Measurements from ENCODE around the gene ZNF598.

ZNF598 gene

DNA sequence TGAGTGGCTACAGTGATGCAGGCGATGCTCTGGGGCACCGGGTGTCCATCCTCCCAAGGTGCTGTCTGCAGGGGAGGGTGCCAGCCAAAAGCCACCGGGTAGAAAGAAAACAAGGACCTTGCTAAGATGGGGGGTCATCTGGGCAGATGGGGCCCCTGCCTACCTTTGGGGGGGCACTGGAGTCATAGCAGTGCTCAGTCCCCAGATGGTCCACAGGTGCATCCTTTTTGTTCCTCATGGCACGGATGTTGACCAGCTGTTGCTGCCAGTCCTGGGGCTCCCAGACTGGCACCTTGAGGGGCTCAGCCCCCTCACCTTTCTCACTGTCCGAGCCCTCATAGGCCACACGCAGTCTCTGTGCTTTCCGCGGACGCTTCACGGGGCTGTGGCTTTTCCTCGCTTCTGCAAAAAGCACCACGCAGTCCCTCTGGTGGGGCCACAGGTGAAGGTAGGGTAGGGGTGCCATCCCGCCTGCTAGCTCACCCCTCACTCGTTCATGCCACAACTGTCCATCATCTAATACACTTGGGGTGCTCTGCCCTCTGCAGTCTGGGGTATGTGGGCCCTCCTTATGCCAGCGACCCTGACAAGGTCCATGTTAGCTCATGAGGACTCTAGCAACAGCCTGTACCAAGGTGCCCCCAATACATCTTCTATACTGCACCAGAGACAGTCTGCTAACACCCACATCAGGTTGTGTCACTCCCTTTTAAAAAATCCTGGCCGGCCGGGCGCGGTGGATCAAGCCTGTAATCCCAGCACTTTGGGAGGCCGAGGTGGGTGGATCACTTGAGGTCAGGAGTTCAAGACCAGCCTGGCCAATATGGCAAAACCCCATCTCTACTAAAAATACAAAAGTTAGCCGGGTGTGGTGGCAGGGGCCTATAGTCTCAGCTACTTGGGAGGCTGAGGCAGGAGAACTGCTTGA is 36.6 kb upstream of the ZNF598 start:
- in situ Hi-C loops (cut with HindIII; ENCODE audit: low sequenced_read_pairs) = no loop called here
- no peak overlapping the region for H3K4me3 ChIP-seq (ENCODE audit: low read depth, low read length)
- TF ChIP-seq, protein P1, sequence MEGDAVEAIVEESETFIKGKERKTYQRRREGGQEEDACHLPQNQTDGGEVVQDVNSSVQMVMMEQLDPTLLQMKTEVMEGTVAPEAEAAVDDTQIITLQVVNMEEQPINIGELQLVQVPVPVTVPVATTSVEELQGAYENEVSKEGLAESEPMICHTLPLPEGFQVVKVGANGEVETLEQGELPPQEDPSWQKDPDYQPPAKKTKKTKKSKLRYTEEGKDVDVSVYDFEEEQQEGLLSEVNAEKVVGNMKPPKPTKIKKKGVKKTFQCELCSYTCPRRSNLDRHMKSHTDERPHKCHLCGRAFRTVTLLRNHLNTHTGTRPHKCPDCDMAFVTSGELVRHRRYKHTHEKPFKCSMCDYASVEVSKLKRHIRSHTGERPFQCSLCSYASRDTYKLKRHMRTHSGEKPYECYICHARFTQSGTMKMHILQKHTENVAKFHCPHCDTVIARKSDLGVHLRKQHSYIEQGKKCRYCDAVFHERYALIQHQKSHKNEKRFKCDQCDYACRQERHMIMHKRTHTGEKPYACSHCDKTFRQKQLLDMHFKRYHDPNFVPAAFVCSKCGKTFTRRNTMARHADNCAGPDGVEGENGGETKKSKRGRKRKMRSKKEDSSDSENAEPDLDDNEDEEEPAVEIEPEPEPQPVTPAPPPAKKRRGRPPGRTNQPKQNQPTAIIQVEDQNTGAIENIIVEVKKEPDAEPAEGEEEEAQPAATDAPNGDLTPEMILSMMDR (IDR thresholded peaks at IDR 0.05; ENCODE audit: low read depth, low read length, missing control alignments) = no peak
- DNase-seq (ENCODE audit: low read depth) = no peak

DNA sequence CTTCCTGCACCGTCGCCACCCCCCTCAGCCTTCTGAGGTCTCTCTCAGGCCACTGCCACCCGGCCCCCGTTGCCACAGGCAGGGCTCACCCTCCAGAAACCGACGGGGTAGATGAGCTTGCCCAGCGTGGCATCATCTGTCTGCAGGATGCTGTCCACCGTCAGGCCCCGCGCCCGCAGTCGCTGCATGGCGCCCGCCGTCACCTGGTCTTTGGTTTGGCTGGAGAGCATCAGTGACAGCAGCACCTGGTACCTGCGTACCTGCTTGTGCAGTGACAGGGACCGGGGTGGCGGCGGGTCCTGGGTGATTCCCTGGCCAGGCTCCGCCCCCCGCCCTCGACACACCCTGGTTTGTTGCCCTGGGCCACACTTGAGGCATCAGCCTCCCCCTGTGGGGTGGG is 34.9 kb upstream of the ZNF598 start:
- TF ChIP-seq, protein P1 (IDR thresholded peaks at IDR 0.05; ENCODE audit: low read depth, low read length, missing control alignments) = no peak
- in situ Hi-C loops (cut with HindIII; ENCODE audit: low sequenced_read_pairs) = no loop called here
- H3K4me3 ChIP-seq (ENCODE audit: low read depth, low read length) = no peak overlapping the region
- DNase-seq (ENCODE audit: low read depth) = no peak

DNA sequence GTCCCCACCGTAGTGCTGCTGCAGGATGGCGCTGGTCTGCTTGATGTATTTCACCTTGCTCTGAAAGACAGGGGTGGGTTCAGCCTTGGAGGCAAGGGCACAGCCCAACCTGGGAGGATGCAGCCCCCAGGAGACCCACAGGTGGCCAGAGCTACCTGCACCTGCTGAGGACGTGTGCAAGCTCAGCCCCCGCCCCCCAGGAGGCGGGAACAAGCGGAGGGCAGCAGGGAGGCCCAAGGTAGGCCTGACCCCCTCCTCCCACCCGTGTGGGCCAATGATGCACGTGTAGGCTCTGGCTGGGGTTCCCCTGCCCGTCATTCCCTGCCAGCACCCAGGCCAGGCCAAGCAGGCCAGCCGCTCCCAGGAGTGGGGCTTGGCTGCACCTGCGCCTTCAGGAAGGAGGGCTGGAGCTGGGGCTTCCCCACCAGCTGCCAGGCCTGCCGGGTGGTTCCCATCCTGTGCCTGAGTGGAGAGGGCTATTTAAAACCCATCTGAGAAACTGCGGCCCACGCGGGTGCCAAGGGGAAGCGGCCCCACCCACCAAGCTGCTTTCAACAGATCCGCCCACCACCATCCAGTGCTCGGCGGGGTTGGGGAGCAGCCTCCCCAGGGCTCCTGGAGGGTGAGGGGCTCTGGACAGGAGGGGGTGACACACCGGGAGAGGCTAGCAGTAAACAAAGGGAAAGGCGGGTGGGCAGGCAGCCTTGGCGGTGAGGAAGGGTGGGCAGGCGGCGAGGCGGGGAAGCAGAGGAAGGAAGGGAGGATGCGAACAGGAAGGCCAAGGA is 34.2 kb upstream of the ZNF598 start:
- in situ Hi-C loops (cut with HindIII; ENCODE audit: low sequenced_read_pairs) = no loop called here
- no peak overlapping the region for H3K4me3 ChIP-seq (ENCODE audit: low read depth, low read length)
- TF ChIP-seq, protein P1 (IDR thresholded peaks at IDR 0.05; ENCODE audit: low read depth, low read length, missing control alignments) = no peak
- no peak for DNase-seq (ENCODE audit: low read depth)

DNA sequence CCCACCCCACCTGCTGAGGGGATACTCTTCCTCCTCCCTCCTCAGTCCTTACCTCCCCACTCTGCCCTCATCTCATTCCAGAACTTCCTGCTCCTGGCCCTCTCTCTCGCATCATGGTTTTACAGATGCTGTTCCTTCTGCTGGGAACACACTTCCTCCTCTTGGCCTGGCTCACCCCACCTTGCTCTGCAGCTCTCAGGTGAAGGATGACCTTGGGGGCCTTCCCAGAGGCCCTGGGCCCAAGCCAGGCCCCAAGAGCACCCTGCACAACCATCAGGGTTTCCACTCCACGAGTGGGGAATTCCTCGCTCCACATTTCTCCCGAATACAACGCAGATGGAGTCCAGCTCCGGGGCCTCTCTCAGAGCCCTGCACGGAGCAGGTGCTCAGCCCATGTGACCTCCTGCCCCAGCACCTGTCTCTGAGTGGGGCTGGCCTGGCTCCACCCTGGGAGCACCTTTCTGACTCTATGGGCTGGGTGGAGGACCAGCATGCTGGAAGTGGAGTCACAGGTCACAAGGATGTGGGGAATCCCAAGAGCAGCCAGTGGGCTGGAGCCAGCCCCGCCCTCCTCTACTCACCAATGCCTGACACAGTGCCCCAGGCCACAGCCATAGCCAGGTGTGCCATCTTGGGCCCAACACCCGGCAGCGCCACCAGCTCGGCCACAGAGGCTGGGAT is 33.5 kb upstream of the ZNF598 start:
- TF ChIP-seq, protein P1 (IDR thresholded peaks at IDR 0.05; ENCODE audit: low read depth, low read length, missing control alignments) = no peak
- DNase-seq (ENCODE audit: low read depth) = no peak
- in situ Hi-C loops (cut with HindIII; ENCODE audit: low sequenced_read_pairs) = no loop called here
- no peak overlapping the region for H3K4me3 ChIP-seq (ENCODE audit: low read depth, low read length)

DNA sequence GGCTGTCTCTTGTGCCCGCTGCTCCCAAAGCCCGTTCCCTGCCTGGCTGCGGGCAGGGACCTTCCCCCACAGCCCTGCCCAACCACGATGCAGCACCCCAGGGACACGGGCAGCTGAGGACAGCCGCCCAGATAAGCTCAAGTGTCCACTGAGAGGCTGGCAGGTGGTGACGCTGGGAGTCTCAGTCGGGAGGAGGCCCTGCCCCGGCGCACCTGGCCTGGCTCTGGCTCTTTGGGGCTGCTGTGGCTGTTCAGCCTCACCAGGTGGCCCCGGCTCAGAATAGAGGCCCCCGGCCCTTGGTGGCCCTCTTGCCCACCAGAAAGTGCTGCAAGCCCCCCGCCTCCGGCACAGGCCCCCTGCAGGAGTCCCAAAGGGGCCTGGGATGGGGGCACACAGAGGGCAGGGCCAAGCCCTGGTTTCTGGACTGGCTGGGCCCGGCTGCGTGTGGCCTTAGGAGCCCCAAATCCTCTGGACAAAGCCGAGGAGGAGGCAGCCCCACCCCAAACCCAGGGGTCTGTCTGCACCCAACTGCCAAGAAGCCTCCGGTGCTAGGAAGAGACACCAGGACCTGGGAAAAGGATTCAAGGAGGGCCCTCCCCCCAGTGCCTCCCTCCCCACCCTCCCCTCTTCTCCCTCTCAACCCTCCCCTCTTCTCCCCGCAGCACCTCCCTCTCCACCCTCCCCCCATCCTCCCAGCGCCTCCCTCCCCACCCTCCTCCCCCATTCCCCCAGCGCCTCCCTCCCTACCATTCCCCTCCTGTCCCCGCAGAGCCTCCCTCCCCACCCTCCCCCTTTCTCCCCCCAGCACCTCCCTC is 32.8 kb upstream of the ZNF598 start:
- TF ChIP-seq, protein P1 (IDR thresholded peaks at IDR 0.05; ENCODE audit: low read depth, low read length, missing control alignments) = no peak
- no peak for DNase-seq (ENCODE audit: low read depth)
- H3K4me3 ChIP-seq (ENCODE audit: low read depth, low read length) = no peak overlapping the region
- in situ Hi-C loops (cut with HindIII; ENCODE audit: low sequenced_read_pairs) = no loop called here

All from astrocyte of the cerebellum (primary cell).